ENCODE results near the gene FAM177A1. TPM values are rescaled to one million over a fixed set of nuclear protein-coding genes. Genes with fewer than 3 reads are reported as not detected.
"Not testable (repeated sequence)": the region's sequence is repeated elsewhere in the genome, so short reads cannot be mapped to it uniquely, and the experiment has no call there.

The FAM177A1 gene
- total RNA-seq (2014; rRNA removed; shearing (Covaris generic); ENCODE audit: low replicate concordance) = 15.7 and 38.3 TPM in 2 replicates

GRCh38 chr14:35046048-35046750, at the start of gene FAM177A1:
FAM177A1 (plus strand) TSS chr14:35046272; CDS start chr14:35046464, 192 bp downstream.
- DNase-seq = peak; percentile 95
- H3K27me3 ChIP-seq = no peaks in the 10 kb centered on the region
- no peaks in the 10 kb centered on the region for H3K9me3 ChIP-seq
- H3K4me3 ChIP-seq = peak within 1 kb of the TSS; percentile 73
- peaks cover 10% of the 10 kb centered on the region; the same call in 1 of the 2 replicates for H3K36me3 ChIP-seq

- no peak for DNase-seq
- no peaks in the 10 kb centered on the region for H3K27me3 ChIP-seq
- no peaks in the 10 kb centered on the region for H3K9me3 ChIP-seq
- peaks cover 8% of the 10 kb centered on the region for H3K36me3 ChIP-seq
- no peak overlapping the region for H3K4me3 ChIP-seq
These were observed 48.3 kb upstream of the FAM177A1 start for GRCh38 chr14:34997762-34998161.

GRCh38 chr14:34999500-34999899, 46.6 kb upstream of the FAM177A1 start:
- H3K36me3 ChIP-seq = peaks cover 8% of the 10 kb centered on the region
- H3K27me3 ChIP-seq = no peaks in the 10 kb centered on the region
- DNase-seq = no peak
- no peak overlapping the region for H3K4me3 ChIP-seq
- no peaks in the 10 kb centered on the region for H3K9me3 ChIP-seq

- Histone ChIP-seq H3K36me3 (peaks cover 8% of the 10 kb centered on the region), H3K27me3 (no peaks in the 10 kb centered on the region), H3K4me3 (no peak overlapping the region), H3K9me3 (no peaks in the 10 kb centered on the region)
- DNase-seq = no peak
These were observed 44.5 kb upstream of the FAM177A1 start for GRCh38 chr14:35001621-35002020.

- H3K9me3 ChIP-seq = no peaks in the 10 kb centered on the region
- H3K36me3 ChIP-seq = no peaks in the 10 kb centered on the region; the same call in none of the 2 replicates
- DNase-seq = no peak
- H3K4me3 ChIP-seq = no peak overlapping the region
- no peaks in the 10 kb centered on the region for H3K27me3 ChIP-seq
These were observed 41.2 kb upstream of the FAM177A1 start for GRCh38 chr14:35004839-35005238.

GRCh38 chr14:35016568-35016967, 29.5 kb upstream of the FAM177A1 start:
- Histone ChIP-seq H3K4me3 (no peak overlapping the region), H3K9me3 (no peaks in the 10 kb centered on the region), H3K36me3 (peaks cover 32% of the 10 kb centered on the region), H3K27me3 (no peaks in the 10 kb centered on the region)
- no peak for DNase-seq

GRCh38 chr14:35020713-35021112, 25.4 kb upstream of the FAM177A1 start:
- DNase-seq = no peak
- Histone ChIP-seq H3K27me3 (no peaks in the 10 kb centered on the region), H3K36me3 (peaks cover 30% of the 10 kb centered on the region), H3K4me3 (no peak overlapping the region), H3K9me3 (no peaks in the 10 kb centered on the region)

GRCh38 chr14:35028435-35028834, 17.6 kb upstream of the FAM177A1 start:
- H3K36me3 ChIP-seq = peaks cover 5% of the 10 kb centered on the region
- H3K27me3 ChIP-seq = no peaks in the 10 kb centered on the region
- no peak for DNase-seq
- H3K4me3 ChIP-seq = no peak overlapping the region
- no peaks in the 10 kb centered on the region for H3K9me3 ChIP-seq

- Histone ChIP-seq H3K36me3 (peaks cover 5% of the 10 kb centered on the region), H3K4me3 (no peak overlapping the region), H3K9me3 (no peaks in the 10 kb centered on the region), H3K27me3 (no peaks in the 10 kb centered on the region)
- no peak for DNase-seq
These were observed 13.5 kb upstream of the FAM177A1 start for GRCh38 chr14:35032562-35032961.

GRCh38 chr14:35034440-35034833, 11.6 kb upstream of the FAM177A1 start:
- H3K36me3 ChIP-seq = peaks cover 2% of the 10 kb centered on the region
- DNase-seq = no peak
- no peak overlapping the region for H3K4me3 ChIP-seq
- no peaks in the 10 kb centered on the region for H3K27me3 ChIP-seq
- no peaks in the 10 kb centered on the region for H3K9me3 ChIP-seq

GRCh38 chr14:35034944-35035554, 11.0 kb upstream of the FAM177A1 start:
- not testable (repeated sequence) for H3K4me3 ChIP-seq, H3K27me3 ChIP-seq, H3K9me3 ChIP-seq, H3K36me3 ChIP-seq, DNase-seq

GRCh38 chr14:35038312-35038711, 7.8 kb upstream of the FAM177A1 start:
- H3K4me3 ChIP-seq, H3K27me3 ChIP-seq, DNase-seq, H3K9me3 ChIP-seq, H3K36me3 ChIP-seq: not testable (repeated sequence)

- no peak for DNase-seq
- no peaks in the 10 kb centered on the region for H3K27me3 ChIP-seq
- no peak overlapping the region for H3K4me3 ChIP-seq
- H3K36me3 ChIP-seq = no peaks in the 10 kb centered on the region
- no peaks in the 10 kb centered on the region for H3K9me3 ChIP-seq
These were observed 3.4 kb upstream of the FAM177A1 start for GRCh38 chr14:35042632-35043031.

GRCh38 chr14:35043046-35043445, 3.0 kb upstream of the FAM177A1 start:
- Histone ChIP-seq H3K9me3 (no peaks in the 10 kb centered on the region), H3K4me3 (no peak overlapping the region), H3K36me3 (no peaks in the 10 kb centered on the region), H3K27me3 (no peaks in the 10 kb centered on the region)
- DNase-seq = no peak

- no peak for DNase-seq
- peak overlapping the region; percentile 73 for H3K4me3 ChIP-seq
- peaks cover 8% of the 10 kb centered on the region; the same call in 1 of the 2 replicates for H3K36me3 ChIP-seq
- H3K9me3 ChIP-seq = no peaks in the 10 kb centered on the region
- H3K27me3 ChIP-seq = no peaks in the 10 kb centered on the region
These were observed 904 bp upstream of the FAM177A1 start for GRCh38 chr14:35044939-35045797.

- no peak for DNase-seq
- Histone ChIP-seq H3K27me3 (no peaks in the 10 kb centered on the region), H3K4me3 (peak overlapping the region; percentile 73), H3K9me3 (no peaks in the 10 kb centered on the region), H3K36me3 (peaks cover 10% of the 10 kb centered on the region; the same call in 1 of the 2 replicates)
These were observed 349 bp upstream of the FAM177A1 start for GRCh38 chr14:35045798-35046047.

GRCh38 chr14:35046751-35047536, 872 bp downstream of the FAM177A1 start:
- peak; percentile 20 for DNase-seq
- H3K9me3 ChIP-seq = no peaks in the 10 kb centered on the region
- no peaks in the 10 kb centered on the region for H3K27me3 ChIP-seq
- peaks cover 10% of the 10 kb centered on the region; the same call in 1 of the 2 replicates for H3K36me3 ChIP-seq
- peak overlapping the region; percentile 73 for H3K4me3 ChIP-seq

All from MG63 (cell line).